CD4-positive, alpha-beta T cell treated with Interleukin-17A for 1 hour (primary cell): ENCODE measurements around the gene DBNL.

Experiments used
- DNase-seq: peaks from one replicate; pipeline ENCODE4 v3.0.0-alpha.2; 2020

DBNL gene

GRCh38 chr7:44062903-44063295 lies 18.4 kb downstream of the DBNL start:
- DNase-seq = no peak

- no peak for DNase-seq
Observed at GRCh38 chr7:44063547-44063893, 19.0 kb downstream of the DBNL start.

- no peak for DNase-seq
Observed at GRCh38 chr7:44063894-44064651, 19.6 kb downstream of the DBNL start.

- DNase-seq = no peak
Observed at GRCh38 chr7:44064791-44065430, 20.4 kb downstream of the DBNL start.

- DNase-seq = no peak
Observed at GRCh38 chr7:44065431-44066110, 21.1 kb downstream of the DBNL start, which contains the start of gene PGAM2. Gene PGAM2 (minus strand): TSS chr7:44065567. CDS start chr7:44065529, 38 bp downstream.

- DNase-seq = no peak
Observed at GRCh38 chr7:44066111-44066460, 21.6 kb downstream of the DBNL start.

- DNase-seq = no peak
Observed at GRCh38 chr7:44066494-44067063, 22.1 kb downstream of the DBNL start.

- no peak for DNase-seq
Observed at GRCh38 chr7:44067064-44067951, 22.8 kb downstream of the DBNL start.

GRCh38 chr7:44068054-44068453 lies 23.6 kb downstream of the DBNL start:
- no peak for DNase-seq

GRCh38 chr7:44071726-44072363 lies 27.3 kb downstream of the DBNL start:
- no peak for DNase-seq

- DNase-seq = peak; percentile 48
Observed at GRCh38 chr7:44072364-44073231, 28.1 kb downstream of the DBNL start.

GRCh38 chr7:44073664-44074348 lies 29.3 kb downstream of the DBNL start:
- DNase-seq = peak; percentile 58

GRCh38 chr7:44074349-44074695 lies 29.8 kb downstream of the DBNL start:
- no peak for DNase-seq

GRCh38 chr7:44075296-44076075 lies 31.0 kb downstream of the DBNL start:
- DNase-seq = no peak

- DNase-seq = no peak
Observed at GRCh38 chr7:44076101-44076895, 31.8 kb downstream of the DBNL start.

- DNase-seq = no peak
Observed at GRCh38 chr7:44077061-44077460, 32.6 kb downstream of the DBNL start.

- DNase-seq = no peak
Observed at GRCh38 chr7:44077681-44078091, 33.2 kb downstream of the DBNL start.

- no peak for DNase-seq
Observed at GRCh38 chr7:44078521-44078920, 34.0 kb downstream of the DBNL start.
